ENCODE results near the gene E2F8.

E2F8 gene

DNA sequence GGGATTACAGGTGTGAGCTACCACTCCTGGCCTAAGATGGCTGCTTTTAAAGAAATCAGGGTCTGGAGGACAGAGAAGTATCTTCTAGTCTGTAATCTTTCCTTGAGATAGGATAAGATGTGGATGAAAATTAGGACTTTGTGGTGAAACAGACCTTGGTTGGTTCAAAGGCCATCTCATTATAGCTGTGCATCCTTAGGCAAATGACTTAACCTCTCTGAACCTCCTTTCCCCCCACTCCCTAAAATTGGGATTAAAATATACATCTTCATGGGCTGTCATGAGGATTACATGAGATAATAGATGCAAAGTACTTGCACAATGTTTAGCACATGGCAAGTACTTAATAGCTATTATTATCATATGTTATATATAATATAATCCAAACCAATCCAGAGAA lies 10.8 kb upstream of the E2F8 start:
- TF ChIP-seq, protein P1, sequence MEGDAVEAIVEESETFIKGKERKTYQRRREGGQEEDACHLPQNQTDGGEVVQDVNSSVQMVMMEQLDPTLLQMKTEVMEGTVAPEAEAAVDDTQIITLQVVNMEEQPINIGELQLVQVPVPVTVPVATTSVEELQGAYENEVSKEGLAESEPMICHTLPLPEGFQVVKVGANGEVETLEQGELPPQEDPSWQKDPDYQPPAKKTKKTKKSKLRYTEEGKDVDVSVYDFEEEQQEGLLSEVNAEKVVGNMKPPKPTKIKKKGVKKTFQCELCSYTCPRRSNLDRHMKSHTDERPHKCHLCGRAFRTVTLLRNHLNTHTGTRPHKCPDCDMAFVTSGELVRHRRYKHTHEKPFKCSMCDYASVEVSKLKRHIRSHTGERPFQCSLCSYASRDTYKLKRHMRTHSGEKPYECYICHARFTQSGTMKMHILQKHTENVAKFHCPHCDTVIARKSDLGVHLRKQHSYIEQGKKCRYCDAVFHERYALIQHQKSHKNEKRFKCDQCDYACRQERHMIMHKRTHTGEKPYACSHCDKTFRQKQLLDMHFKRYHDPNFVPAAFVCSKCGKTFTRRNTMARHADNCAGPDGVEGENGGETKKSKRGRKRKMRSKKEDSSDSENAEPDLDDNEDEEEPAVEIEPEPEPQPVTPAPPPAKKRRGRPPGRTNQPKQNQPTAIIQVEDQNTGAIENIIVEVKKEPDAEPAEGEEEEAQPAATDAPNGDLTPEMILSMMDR (IDR thresholded peaks at IDR 0.05; ENCODE audit: borderline replicate concordance, insufficient read depth, low read depth, low read length) = no peak
- H3K4me3 ChIP-seq (ENCODE audit: low read depth, low read length) = no peak overlapping the region

DNA sequence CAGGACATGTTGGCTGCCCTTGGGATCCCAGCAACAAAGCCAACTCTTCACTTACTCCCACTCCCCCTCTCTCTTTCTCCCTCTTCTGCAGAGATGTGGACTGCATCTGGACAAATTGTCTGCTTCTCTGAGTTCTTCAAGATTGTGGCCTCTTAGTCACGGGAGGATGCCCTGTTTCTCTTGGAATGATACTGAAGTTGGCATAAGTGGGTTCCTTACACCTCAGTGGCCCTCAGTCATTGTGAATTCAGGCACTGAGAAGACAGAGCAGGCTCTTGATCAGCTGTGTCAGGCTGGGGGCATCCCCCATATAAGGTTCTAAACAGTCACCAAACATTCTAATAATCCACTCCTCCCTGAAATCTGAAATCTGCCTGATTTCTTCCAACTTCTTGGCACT lies 6.1 kb upstream of the E2F8 start:
- TF ChIP-seq, protein P1 (IDR thresholded peaks at IDR 0.05; ENCODE audit: borderline replicate concordance, insufficient read depth, low read depth, low read length) = no peak
- no peak overlapping the region for H3K4me3 ChIP-seq (ENCODE audit: low read depth, low read length)

DNA sequence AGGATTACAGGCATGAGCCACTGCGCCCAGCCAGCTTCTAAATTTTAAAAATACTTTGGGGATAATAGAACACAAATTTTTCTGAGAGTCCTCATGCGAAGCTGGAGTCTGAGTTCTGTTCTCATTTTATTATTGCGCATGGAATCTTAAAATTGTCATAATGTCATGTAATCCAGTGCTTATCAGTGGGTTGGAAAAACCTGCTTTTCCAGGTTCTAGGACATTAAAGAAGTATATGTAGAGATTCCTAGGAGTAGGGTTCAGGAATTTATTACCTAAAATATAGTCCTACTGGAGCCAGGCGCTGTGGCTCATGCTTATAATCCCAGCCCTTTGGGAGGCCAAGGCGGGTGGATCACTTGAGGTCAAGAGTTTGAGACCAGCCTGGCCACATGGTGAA lies 4.6 kb upstream of the E2F8 start:
- no peak overlapping the region for H3K4me3 ChIP-seq (ENCODE audit: low read depth, low read length)
- TF ChIP-seq, protein P1 (IDR thresholded peaks at IDR 0.05; ENCODE audit: borderline replicate concordance, insufficient read depth, low read depth, low read length) = no peak

DNA sequence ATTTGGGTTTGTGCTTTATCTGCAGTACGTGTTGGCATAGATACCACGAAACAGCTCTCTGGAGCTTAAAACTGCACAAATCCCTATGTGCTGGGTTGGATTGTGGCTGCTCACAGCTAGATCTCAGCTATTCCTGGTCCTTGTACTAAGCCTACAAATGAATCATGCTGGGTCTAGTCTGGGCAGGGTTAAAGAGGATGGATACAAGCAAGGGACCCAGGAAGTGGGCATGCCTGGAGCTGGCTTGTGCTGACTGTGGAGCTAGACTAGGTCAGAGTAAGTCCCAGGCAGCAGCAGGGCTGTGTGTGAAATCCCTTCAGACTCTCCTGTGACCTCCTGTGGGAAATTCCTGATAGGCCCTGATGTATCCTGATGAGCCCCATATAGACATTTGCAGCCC lies 3.9 kb upstream of the E2F8 start:
- H3K4me3 ChIP-seq (ENCODE audit: low read depth, low read length) = no peak overlapping the region
- TF ChIP-seq, protein P1 (IDR thresholded peaks at IDR 0.05; ENCODE audit: borderline replicate concordance, insufficient read depth, low read depth, low read length) = no peak

DNA sequence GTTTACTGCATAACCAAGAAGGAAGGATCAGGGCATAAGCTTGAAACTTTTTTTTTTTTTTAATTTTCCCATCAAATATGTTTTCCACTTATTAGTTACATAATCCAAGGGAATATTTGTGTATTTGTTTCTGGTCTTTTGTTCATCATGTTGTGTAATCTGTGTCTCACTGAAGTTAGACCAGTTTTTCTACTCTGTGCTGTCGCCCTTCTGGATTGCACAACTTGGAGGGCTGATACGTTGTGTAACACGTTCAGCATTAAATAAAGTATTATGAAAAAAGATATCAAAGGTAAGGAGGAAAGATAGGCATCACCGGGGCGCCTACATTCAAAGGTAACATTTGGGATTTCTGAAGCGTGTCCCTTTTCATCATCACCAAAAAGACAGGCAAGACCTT lies 3.3 kb upstream of the E2F8 start:
- H3K4me3 ChIP-seq (ENCODE audit: low read depth, low read length) = no peak overlapping the region
- TF ChIP-seq, protein P1 (IDR thresholded peaks at IDR 0.05; ENCODE audit: borderline replicate concordance, insufficient read depth, low read depth, low read length) = no peak

DNA sequence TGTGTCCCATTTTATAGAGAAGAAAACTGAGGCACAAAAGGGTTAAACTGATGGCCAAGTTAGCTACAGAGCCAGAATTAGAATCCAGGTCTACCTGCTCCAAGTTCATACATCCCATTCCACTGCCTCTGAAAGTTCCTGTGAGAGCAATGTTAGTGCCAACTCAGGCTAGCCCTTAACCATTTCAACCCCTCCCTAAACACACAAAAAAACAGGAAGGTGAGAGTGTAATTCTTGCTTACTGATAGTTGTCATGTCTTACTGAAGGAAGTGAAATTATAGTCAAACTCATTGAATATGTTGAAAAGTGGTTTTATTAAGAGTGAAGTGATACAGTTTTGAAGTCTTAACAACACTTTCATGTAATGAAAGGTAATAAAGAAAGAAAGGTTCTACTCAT lies 2.9 kb upstream of the E2F8 start:
- H3K4me3 ChIP-seq (ENCODE audit: low read depth, low read length) = no peak overlapping the region
- TF ChIP-seq, protein P1 (IDR thresholded peaks at IDR 0.05; ENCODE audit: borderline replicate concordance, insufficient read depth, low read depth, low read length) = no peak

DNA sequence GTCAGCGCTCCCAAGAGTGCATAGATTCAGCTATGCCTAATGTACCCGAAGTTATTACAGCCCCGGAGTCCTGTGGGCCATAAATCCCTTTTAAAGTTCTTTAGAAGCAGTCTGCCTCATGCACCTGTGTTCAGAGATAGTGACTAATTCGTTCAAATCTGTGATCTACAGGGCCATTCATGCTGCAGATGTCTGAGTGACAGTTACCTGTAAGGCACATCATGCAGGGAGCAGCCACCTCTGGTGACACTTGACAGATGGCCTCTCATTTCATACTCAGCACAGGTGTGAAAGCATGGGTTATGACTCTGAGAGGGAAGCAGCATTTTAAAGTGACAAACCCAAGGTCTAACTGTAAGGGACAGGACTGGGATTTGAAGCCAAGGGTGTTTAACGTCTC lies 2.4 kb upstream of the E2F8 start:
- no peak overlapping the region for H3K4me3 ChIP-seq (ENCODE audit: low read depth, low read length)
- TF ChIP-seq, protein P1 (IDR thresholded peaks at IDR 0.05; ENCODE audit: borderline replicate concordance, insufficient read depth, low read depth, low read length) = no peak
